ENCODE results near the gene OR8B3.

DNA sequence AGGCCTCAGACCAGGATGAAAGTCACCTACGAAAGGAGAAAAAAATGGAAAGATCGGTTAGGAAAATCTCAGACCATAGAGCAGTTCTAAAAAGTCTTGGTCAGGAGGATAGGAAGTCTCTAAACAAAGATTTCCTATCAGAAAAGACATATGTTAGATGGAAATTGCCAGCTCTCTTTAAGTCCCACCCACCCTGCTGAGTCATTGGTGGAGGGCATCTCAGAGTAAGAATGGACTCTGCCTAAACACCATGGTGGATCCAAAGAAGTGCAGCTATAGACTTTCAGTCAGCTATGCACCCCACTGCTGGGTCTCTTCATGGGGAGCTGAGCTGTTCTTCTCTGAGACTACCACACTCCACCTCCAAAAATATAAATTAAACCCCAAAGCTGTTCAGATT lies 18.2 kb downstream of the OR8B3 start:
- TF ChIP-seq GATA2 (IDR thresholded peaks at IDR 0.05; ENCODE audit: low read depth, low read length), result no peak
- no peak for TF ChIP-seq GATA3 (IDR thresholded peaks at IDR 0.05; ENCODE audit: low read depth, low read length)

Measured in SH-SY5Y (cell line).